Central memory CD8-positive, alpha-beta T cell (primary cell): Measurements from ENCODE around the gene GRAMD1B.
"Not testable (repeated sequence)": the region's sequence is repeated elsewhere in the genome, so short reads cannot be mapped to it uniquely, and the experiment has no call there.

Experiments
- ATAC-seq: fragments of 150-1000 bp; cut with Tn5 transposase; replicated peaks from 2 replicates; pipeline ENCODE4 v1.10.0; 2022; ENCODE audit warnings: mild to moderate bottlenecking, moderate FRiP score, moderate number of reproducible peaks; ENCODE audit not compliant: poor library complexity, severe bottlenecking; ENCODE audit errors: extremely low read depth
- DNase-seq, 2 donors: peaks; one replicate each; pipeline ENCODE4 v3.0.0; 2021; ENCODE audit warnings: low spot score in 2 of 2
- H3K27ac Mint-ChIP-seq: one replicate; pipeline ENCODE4 v1.8.0; 2022; ENCODE audit warnings: low read depth, mild to moderate bottlenecking, moderate library complexity, mixed read lengths
- H3K27me3 Mint-ChIP-seq: one replicate; pipeline ENCODE4 v1.8.0; 2022; ENCODE audit warnings: mixed read lengths
- H3K36me3 Mint-ChIP-seq: one replicate; pipeline ENCODE4 v1.8.0; 2022; ENCODE audit warnings: mild to moderate bottlenecking, moderate library complexity, mixed read lengths; ENCODE audit not compliant: insufficient read depth
- H3K4me1 Mint-ChIP-seq: one replicate; pipeline ENCODE4 v1.8.0; 2022; ENCODE audit warnings: mixed read lengths
- H3K4me3 Mint-ChIP-seq: one replicate; pipeline ENCODE4 v1.8.0; 2022; ENCODE audit warnings: mild to moderate bottlenecking, moderate library complexity, mixed read lengths
- H3K9me3 Mint-ChIP-seq: one replicate; pipeline ENCODE4 v1.8.0; 2022; ENCODE audit warnings: mixed read lengths

Gene GRAMD1B

DNA sequence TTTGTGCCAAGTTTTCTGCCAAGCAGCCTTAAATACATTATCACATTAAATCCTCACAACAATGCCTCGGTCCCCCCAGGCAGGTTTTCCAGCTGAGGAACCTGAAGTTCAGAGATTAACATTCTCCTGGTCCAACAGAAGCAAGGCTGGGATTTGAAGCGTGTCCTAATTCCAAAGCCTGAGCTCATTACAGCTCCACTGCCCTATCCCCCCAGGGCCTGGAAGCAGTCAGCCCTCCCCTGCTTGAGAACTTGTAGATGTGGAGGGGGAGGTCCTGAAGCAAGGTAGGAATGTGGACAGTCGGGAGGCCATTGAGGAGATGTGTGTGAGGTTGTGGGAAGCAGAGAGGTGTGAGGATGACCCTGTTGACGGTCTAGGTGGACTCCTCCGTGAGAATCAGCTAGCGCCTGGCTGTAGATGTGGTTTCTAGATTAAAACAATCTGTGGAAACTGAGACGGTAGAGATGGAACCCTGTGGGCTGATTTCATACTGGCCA lies 8.1 kb downstream of the GRAMD1B start:
- no peak overlapping the region for H3K4me3 Mint-ChIP-seq

DNA sequence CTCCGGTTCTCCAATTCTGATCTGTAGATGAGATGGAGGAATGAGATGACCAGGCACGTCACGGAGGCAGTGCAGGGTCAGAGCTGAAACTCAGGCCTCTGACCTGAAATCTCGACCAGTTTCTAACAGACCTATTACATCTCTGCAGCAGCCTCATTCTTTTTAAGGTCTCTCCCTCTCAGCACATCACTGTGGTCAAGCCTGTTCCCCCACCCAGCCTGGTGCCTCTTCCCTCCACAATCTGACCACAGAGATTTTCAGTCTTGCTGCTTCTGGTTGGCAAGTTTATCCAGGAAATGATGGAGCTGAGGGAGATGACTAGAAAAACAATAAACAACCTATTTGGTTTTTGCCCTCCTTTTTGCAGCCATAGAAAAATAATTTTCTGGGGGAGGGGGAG lies 9.5 kb downstream of the GRAMD1B start:
- DNase-seq, result no peak
- ATAC-seq, result no peak
- no peak overlapping the region for H3K4me3 Mint-ChIP-seq
- no peak overlapping the region for H3K27ac Mint-ChIP-seq
- no peaks in the 10 kb centered on the region for H3K27me3 Mint-ChIP-seq
- H3K36me3 Mint-ChIP-seq, result peaks cover under 1% of the 10 kb centered on the region
- H3K4me1 Mint-ChIP-seq, result no peaks in the 10 kb centered on the region
- H3K9me3 Mint-ChIP-seq, result no peaks in the 10 kb centered on the region

More for the DNA sequence above, 8.1 kb downstream of the GRAMD1B start:
- Mint-ChIP-seq H3K36me3 (peaks cover 2% of the 10 kb centered on the region), H3K4me1 (no peaks in the 10 kb centered on the region), H3K27ac (no peak overlapping the region), H3K27me3 (no peaks in the 10 kb centered on the region), H3K9me3 (no peaks in the 10 kb centered on the region)
- ATAC-seq, result no peak
- DNase-seq, result no peak

DNA sequence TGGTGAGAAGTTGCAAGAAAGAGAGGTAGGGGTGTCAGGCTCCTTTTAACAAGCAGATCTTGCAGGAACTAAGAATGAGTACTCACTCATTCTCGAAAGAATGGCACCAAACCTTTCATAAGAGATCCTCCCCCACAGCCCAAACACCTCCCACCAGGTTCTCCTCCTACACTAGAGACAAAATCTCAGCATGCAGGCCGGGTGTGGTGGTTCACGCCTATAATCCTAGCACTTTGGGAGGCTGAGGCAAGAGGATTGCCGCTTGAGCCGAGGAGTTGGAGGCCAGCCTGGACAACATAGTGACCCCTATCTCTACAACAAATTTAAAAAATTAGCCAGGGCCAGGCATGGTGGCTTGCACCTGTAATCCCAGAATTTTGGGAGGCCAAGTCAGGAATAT lies 11.1 kb downstream of the GRAMD1B start:
- H3K36me3 Mint-ChIP-seq, result peaks cover under 1% of the 10 kb centered on the region
- no peak overlapping the region for H3K4me3 Mint-ChIP-seq
- DNase-seq (no peak), ATAC-seq (no peak)
- no peak overlapping the region for H3K27ac Mint-ChIP-seq
- no peaks in the 10 kb centered on the region for H3K4me1 Mint-ChIP-seq
- no peaks in the 10 kb centered on the region for H3K27me3 Mint-ChIP-seq
- H3K9me3 Mint-ChIP-seq, result no peaks in the 10 kb centered on the region

DNA sequence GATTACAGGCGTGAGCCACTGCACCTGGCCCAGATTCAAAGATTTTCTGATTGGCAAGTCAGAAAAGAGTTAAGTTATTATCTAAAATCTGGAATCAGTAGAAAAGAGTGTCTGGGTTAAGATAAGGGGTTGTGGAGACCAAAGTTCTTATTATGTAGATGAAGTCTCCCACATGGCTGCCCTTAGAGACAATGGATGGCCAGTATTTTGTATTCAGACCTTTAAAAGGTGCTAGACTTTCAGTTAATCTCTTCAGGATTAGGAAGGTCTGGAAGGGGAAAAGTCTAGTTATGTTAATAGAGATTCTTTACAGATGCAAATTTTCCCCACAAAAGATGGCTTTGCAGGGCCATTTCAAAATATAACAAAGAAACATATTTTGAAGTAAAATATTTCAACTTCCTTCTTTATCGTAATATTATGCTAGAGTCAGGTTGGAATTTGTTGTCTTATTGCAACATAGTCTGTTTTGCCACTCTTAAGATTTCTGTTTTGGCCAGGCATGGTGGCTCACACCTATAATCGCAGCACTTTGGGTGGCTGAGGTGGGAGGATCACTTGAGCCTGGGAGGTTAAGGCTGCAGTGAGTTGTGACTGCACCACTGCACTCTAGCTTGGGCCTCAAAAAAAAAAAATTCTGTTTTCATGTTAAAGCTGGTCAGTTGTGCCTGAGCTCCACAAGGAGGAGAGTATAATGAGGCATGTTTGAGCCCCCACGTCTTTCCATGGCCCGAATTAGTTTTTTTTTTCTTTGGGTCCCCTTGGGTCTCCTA lies 14.0 kb downstream of the GRAMD1B start:
- ATAC-seq (no peak), DNase-seq (no peak)
- no peaks in the 10 kb centered on the region for H3K27me3 Mint-ChIP-seq
- H3K4me3 Mint-ChIP-seq, result no peak overlapping the region
- H3K36me3 Mint-ChIP-seq, result peaks cover 2% of the 10 kb centered on the region
- no peaks in the 10 kb centered on the region for H3K9me3 Mint-ChIP-seq
- H3K4me1 Mint-ChIP-seq, result no peaks in the 10 kb centered on the region
- no peak overlapping the region for H3K27ac Mint-ChIP-seq

DNA sequence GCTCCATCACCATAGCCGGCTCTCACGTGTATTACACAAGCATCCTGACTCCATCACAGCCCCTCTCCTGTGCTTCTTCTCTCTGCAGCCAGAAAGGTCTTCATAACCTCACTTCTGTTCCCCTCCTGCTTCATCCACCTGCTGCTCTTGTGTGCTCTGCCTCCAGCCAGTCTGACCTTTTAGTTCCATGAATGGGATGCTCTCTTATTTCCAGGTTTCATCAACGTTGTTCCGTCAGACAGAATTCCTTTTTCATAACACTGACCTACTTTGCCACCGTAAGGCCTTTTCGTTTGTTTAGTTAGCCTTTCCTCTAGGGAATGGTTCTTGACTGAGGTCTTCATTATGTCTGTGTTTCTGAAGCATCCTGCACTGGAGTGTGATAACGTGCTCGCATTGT lies 18.8 kb downstream of the GRAMD1B start:
- DNase-seq (no peak), ATAC-seq (no peak)
- Mint-ChIP-seq H3K36me3 (peaks cover 5% of the 10 kb centered on the region), H3K4me1 (peaks cover 2% of the 10 kb centered on the region), H3K9me3 (no peaks in the 10 kb centered on the region), H3K27me3 (no peaks in the 10 kb centered on the region), H3K4me3 (no peak overlapping the region), H3K27ac (no peak overlapping the region)

GRCh38 chr11:123449436-123449835 lies 19.4 kb downstream of the GRAMD1B start:
- H3K9me3 Mint-ChIP-seq, result no peaks in the 10 kb centered on the region
- ATAC-seq, result no peak
- H3K4me1 Mint-ChIP-seq, result peaks cover 8% of the 10 kb centered on the region
- H3K27ac Mint-ChIP-seq, result no peak overlapping the region
- no peak overlapping the region for H3K4me3 Mint-ChIP-seq
- DNase-seq, result no peak
- H3K36me3 Mint-ChIP-seq, result peaks cover 5% of the 10 kb centered on the region
- no peaks in the 10 kb centered on the region for H3K27me3 Mint-ChIP-seq

- no peaks in the 10 kb centered on the region for H3K9me3 Mint-ChIP-seq
- H3K4me1 Mint-ChIP-seq, result peaks cover 18% of the 10 kb centered on the region
- H3K27ac Mint-ChIP-seq, result peak overlapping the region; percentile 47
Observed at GRCh38 chr11:123450623-123451022, 20.6 kb downstream of the GRAMD1B start.

DNA sequence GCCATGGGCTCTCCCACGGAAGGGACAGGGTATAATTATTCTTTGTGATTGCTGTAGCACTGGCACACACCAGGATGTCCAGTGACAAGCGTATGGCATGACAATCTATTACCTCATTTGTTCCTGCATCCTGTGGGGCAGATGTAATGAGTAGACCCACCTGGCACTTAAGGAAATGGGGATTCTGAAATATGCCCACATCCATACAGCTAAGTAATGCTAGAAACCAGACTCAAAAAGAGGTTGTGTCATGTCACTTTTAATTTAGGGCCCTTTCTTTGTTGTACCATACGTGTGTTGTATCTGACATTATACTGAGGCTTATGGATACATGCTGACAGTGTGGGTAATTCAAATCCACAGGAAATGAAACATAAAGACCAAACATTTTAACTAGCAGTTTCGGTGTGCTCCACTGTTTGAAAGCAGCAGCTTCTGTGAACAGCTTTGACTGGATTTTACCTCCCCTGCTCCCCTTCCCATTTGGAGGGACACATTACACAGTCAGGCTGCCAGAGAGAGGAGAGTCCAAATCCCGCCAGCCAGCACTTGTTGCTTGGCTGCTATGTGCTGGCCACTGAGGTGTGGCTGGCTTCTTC lies 21.2 kb downstream of the GRAMD1B start:
- peaks cover 3% of the 10 kb centered on the region for H3K36me3 Mint-ChIP-seq
- H3K27me3 Mint-ChIP-seq, result no peaks in the 10 kb centered on the region
- no peaks in the 10 kb centered on the region for H3K9me3 Mint-ChIP-seq
- ATAC-seq, result no peak
- no peak overlapping the region for H3K4me3 Mint-ChIP-seq
- peaks cover 23% of the 10 kb centered on the region for H3K4me1 Mint-ChIP-seq
- no peak overlapping the region for H3K27ac Mint-ChIP-seq
- no peak for DNase-seq

More at GRCh38 chr11:123450623-123451022, 20.6 kb downstream of the GRAMD1B start:
- H3K4me3 Mint-ChIP-seq, result no peak overlapping the region
- no peak for DNase-seq
- ATAC-seq, result no peak
- H3K36me3 Mint-ChIP-seq, result peaks cover 5% of the 10 kb centered on the region
- no peaks in the 10 kb centered on the region for H3K27me3 Mint-ChIP-seq

DNA sequence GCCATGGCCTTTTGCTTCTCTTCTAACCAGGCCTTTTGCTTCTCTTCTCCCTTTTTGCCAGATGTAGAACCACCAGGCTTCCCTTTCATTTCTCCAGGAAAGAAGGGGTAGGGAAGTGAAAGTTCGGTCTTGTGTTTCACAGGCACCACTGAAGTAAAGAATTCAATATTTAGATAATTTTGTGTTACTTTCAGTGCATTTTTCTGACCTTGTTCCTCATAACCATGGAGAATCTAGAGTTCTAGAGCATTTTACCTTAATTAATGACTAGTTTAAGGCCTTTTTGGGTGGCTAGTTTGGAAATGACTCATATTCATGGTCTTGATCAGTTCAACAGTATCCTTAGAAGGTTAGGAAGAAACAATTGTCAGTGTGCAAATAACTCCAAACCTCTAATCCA lies 22.7 kb downstream of the GRAMD1B start:
- DNase-seq (no peak), ATAC-seq (no peak)
- no peaks in the 10 kb centered on the region for H3K27me3 Mint-ChIP-seq
- no peaks in the 10 kb centered on the region for H3K9me3 Mint-ChIP-seq
- H3K4me3 Mint-ChIP-seq, result no peak overlapping the region
- H3K27ac Mint-ChIP-seq, result no peak overlapping the region
- peaks cover 35% of the 10 kb centered on the region for H3K4me1 Mint-ChIP-seq
- H3K36me3 Mint-ChIP-seq, result peaks cover 3% of the 10 kb centered on the region

DNA sequence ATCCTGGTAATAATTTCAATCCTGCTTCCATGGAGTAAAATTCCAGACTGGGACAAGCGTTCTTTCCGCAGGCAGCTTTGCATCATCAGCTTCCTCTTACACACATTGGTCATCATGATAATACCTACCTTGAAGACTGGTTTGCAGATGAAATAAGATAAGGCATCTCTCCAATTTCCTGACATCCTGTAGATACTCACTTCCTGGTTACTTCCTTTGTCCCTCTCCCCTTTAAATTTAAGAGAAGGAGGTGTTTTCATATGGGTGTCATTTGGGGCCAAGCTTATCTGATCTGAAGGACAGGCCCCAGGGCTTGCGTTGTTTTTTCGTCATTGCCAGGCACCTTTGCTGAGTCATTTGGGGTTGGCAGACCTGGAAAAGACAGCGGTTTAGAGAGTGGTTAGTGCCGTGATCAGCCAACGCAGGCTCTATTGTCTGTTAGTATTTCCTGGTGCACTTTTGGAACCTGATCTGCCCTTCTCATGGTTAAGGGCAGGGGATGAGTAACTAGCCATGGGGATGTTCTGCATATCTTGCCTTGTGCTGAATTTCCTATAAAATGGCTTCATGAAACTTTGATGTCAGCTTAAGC lies 24.1 kb downstream of the GRAMD1B start:
- Mint-ChIP-seq H3K36me3 (peaks cover 4% of the 10 kb centered on the region), H3K4me3 (peak overlapping the region; percentile 51), H3K9me3 (no peaks in the 10 kb centered on the region), H3K4me1 (peaks cover 41% of the 10 kb centered on the region), H3K27ac (peak overlapping the region; percentile 81), H3K27me3 (no peaks in the 10 kb centered on the region)
- DNase-seq (peak in 1 of 2 donors; percentile 45), ATAC-seq (peak; percentile 74)

DNA sequence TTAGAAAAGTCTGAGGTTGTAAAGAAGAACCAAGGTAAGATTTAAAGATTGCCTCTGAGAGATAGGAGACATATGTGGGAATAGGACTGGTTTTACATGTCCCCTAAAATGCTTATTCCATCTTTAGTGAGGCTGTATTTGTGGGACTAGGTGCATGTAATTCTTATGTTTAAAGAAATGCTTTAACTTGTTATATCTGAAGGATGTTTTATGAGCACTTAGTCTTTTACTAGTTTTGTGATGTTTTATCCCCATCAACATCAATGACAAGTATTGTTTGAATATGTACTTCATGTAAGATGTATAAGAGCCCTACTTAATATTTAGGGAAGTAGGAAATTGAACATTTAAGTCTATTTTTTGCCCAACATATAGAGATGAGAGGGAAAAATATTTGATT lies 24.7 kb downstream of the GRAMD1B start:
- Mint-ChIP-seq H3K4me1 (peaks cover 41% of the 10 kb centered on the region), H3K36me3 (peaks cover 4% of the 10 kb centered on the region), H3K27me3 (no peaks in the 10 kb centered on the region), H3K9me3 (no peaks in the 10 kb centered on the region), H3K27ac (peak overlapping the region; percentile 81), H3K4me3 (peak overlapping the region; percentile 51)
- no peak for ATAC-seq
- no peak for DNase-seq

- Mint-ChIP-seq H3K27ac (peak overlapping the region; percentile 94), H3K4me3 (peak overlapping the region; percentile 21), H3K4me1 (peaks cover 41% of the 10 kb centered on the region)
- H3K9me3 Mint-ChIP-seq, H3K27me3 Mint-ChIP-seq, DNase-seq, ATAC-seq, H3K36me3 Mint-ChIP-seq: not testable (repeated sequence)
Observed at GRCh38 chr11:123456448-123456847, 26.4 kb downstream of the GRAMD1B start.
